ENCODE data around the gene NBEA.

DNA sequence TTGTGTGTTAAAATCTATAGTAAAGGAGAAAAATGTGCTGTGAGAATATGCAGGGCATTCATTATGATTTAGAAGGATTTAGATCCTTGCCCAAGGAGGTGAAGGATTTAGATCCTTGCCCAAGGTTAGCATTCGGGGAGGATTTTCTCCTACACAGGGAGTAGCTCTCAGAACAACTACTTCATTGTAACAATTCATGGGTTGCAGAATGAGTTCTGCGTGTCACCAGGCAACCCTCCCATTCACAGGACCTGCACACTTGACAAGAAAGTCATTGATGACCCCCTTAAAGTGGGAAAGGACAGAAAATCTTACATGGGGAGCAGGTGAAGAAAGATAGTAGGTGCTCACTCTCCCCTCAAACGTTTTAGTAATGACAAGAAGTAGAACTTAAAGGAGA is 701.6 kb downstream of the NBEA start:
- TF ChIP-seq, protein P1, sequence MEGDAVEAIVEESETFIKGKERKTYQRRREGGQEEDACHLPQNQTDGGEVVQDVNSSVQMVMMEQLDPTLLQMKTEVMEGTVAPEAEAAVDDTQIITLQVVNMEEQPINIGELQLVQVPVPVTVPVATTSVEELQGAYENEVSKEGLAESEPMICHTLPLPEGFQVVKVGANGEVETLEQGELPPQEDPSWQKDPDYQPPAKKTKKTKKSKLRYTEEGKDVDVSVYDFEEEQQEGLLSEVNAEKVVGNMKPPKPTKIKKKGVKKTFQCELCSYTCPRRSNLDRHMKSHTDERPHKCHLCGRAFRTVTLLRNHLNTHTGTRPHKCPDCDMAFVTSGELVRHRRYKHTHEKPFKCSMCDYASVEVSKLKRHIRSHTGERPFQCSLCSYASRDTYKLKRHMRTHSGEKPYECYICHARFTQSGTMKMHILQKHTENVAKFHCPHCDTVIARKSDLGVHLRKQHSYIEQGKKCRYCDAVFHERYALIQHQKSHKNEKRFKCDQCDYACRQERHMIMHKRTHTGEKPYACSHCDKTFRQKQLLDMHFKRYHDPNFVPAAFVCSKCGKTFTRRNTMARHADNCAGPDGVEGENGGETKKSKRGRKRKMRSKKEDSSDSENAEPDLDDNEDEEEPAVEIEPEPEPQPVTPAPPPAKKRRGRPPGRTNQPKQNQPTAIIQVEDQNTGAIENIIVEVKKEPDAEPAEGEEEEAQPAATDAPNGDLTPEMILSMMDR (IDR thresholded peaks at IDR 0.05): no peak
- TF ChIP-seq POLR2A (IDR thresholded peaks at IDR 0.05): no peak
- no peak for TF ChIP-seq POLR2AphosphoS5 (IDR thresholded peaks at IDR 0.05)
- no peak for TF ChIP-seq EP300 (IDR thresholded peaks at IDR 0.05)

Data from sigmoid colon (tissue), 4 donors.